GM12878 (cell line): Measurements from ENCODE around the gene IGF1R.

Experiments
- POLR2AphosphoS5 ChIP-seq: IDR thresholded peaks from 2 replicates; pipeline ENCODE4 v1.6.1; 2011; ENCODE audit warnings: mild to moderate bottlenecking, low read length, inconsistent platforms
- ZNF24 ChIP-seq: fragments of 450-650 bp; IDR thresholded peaks from 2 replicates; pipeline ENCODE4 v1.6.1; 2017; ENCODE audit warnings: antibody characterized with exemption, mild to moderate bottlenecking
- TF ChIP-seq, protein P1 (sequence below), 3 experiments: IDR thresholded peaks in 2 of 3; conservative IDR thresholded peaks in 1 of 3; 2 replicates each; pipeline ENCODE4 v1.5.1; 2011; ENCODE audit warnings: low read depth in 3 of 3, low read length in 3 of 3, mild to moderate bottlenecking in 3 of 3, control low read depth in 2 of 3, moderate library complexity in 2 of 3, inconsistent platforms in 1 of 3, mixed read lengths in 1 of 3; ENCODE audit not compliant: control insufficient read depth in 2 of 3, insufficient read depth in 1 of 3; ENCODE audit errors: extremely low read depth in 1 of 3

DNA sequence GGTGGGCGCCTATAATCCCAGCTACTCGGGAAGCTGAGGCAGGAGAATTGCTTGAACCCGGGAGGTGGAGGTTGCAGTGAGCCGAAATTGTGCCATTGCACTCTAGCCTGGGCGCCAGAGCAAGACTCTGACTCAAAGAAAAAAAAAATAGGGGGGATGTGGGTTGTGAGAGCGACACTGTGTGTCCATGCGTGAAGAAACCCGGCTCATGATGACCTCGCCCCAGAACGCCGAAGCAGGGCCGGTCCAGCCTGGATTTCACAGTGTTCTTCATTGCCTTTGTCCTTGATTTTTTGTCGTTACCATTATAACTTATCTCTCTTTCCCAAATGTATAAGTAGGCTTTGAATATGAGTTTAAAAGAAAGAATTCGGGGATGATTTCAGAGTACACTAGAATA lies 230.5 kb downstream of the IGF1R start:
- TF ChIP-seq POLR2AphosphoS5 (no peak), ZNF24 (no peak)
- TF ChIP-seq, protein P1, sequence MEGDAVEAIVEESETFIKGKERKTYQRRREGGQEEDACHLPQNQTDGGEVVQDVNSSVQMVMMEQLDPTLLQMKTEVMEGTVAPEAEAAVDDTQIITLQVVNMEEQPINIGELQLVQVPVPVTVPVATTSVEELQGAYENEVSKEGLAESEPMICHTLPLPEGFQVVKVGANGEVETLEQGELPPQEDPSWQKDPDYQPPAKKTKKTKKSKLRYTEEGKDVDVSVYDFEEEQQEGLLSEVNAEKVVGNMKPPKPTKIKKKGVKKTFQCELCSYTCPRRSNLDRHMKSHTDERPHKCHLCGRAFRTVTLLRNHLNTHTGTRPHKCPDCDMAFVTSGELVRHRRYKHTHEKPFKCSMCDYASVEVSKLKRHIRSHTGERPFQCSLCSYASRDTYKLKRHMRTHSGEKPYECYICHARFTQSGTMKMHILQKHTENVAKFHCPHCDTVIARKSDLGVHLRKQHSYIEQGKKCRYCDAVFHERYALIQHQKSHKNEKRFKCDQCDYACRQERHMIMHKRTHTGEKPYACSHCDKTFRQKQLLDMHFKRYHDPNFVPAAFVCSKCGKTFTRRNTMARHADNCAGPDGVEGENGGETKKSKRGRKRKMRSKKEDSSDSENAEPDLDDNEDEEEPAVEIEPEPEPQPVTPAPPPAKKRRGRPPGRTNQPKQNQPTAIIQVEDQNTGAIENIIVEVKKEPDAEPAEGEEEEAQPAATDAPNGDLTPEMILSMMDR (IDR thresholded peaks at IDR 0.05 in 2 of 3, conservative IDR thresholded peaks at IDR 0.05 in 1 of 3; ENCODE audit: control insufficient read depth in 2 of 3, extremely low read depth in 1 of 3, insufficient read depth in 1 of 3, low read depth in 3 of 3, low read length in 3 of 3): no peak
